Forelimb muscle (tissue), 1 donor: Measurements from ENCODE around the gene CRTC1. TPM values are rescaled to one million over a fixed set of nuclear protein-coding genes. Genes with fewer than 3 reads are reported as not detected.
"Not testable (repeated sequence)": the region's sequence is repeated elsewhere in the genome, so short reads cannot be mapped to it uniquely, and the experiment has no call there.

Experiments used
- DNase-seq: peaks from one replicate; pipeline ENCODE4 v3.0.0-alpha.2; 2013; ENCODE audit warnings: low read depth
- polyA plus RNA-seq: library from polyadenylated mRNA; unstranded; fragments of 120-200 nt; gene quantifications from one replicate; pipeline ENCODE4 v1.2.1, GENCODE V29; 2013; ENCODE audit not compliant: insufficient read length

The CRTC1 gene
- polyA plus RNA-seq, 1 donor: 15.2 TPM

DNA sequence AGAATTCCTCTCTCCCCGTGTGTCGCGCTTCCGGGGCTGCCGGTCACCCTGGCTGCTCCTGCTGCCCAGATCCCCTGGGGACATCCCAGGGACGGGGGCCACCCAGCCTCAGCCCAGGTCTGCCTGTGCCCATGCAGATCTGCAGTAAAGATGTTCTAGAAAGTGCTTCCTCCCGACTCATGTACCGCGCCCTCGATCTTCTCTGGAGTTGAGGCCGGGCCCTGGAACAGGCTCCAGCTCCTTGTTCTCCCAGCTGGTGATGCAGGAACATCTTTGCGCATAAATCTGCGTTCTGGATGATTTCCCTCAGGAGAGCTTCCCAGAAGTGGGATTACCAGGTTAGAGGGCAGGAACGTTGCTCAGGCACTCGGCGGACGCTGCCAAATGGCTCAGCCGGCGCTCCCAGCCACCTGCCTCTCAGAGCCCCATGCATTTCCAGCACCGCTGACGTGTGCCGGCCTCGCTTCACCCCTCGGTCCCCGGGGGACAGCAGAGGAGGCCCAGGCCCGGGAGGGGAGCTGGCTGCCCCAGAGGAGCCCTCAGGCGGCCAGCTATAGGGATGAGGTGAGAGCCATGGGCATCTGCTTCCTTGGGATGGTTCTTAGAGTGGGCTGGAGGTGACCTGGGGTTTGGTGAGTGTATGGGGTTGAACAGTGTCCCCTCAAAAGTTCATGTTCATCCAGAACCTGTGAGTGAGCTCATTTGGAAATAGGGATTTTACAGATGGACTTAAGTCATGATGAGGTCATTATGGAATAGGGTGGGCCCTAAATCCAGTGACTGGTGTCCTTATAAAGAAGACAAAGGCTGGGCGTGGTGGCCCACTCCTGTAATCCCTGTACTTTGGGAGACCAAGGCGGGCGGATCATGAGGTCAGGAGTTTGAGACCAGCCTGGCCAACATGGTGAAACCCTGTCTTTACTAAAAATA, 42.6 kb downstream of the CRTC1 start:
- no peak for DNase-seq

DNA sequence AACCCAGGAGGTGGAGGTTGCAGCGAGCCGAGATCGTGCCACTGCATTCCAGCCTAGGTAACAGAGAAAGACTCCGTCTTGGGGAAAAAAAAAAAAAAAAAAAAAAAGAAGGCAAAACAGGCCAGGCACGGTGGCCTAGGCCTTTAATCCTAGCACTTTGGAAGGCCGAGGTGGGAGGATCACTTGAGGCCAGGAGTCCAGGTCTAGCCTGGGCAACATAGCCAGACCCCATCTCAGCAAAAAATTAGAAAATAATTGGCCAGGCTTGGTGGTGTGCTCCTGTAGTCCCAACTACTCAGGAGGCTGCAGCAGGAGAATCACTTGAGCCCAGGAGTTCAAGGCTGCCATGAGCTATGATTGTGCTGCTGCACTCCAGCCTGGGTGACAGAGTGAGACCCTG, 43.4 kb downstream of the CRTC1 start:
- DNase-seq: no peak

DNA sequence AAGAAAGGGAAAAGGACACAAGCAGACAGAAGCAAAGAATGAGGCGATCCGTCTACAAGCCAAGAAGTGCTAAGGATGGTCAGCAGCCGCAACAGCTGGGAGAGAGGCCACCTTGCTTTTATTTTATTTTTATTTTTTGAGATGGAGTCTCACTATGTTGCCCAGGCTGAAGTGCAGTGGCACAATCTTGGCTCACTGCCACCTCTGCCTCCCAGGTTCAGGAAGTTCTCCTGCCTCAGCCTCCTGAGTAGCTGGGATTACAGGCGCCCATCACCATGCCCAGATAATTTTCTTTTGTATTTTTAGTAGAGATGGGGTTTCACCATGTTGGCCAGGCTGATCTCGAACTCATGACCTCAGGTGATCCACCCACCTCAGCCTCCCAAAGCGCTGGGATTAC, 44.1 kb downstream of the CRTC1 start:
- DNase-seq: not testable (repeated sequence)

DNA sequence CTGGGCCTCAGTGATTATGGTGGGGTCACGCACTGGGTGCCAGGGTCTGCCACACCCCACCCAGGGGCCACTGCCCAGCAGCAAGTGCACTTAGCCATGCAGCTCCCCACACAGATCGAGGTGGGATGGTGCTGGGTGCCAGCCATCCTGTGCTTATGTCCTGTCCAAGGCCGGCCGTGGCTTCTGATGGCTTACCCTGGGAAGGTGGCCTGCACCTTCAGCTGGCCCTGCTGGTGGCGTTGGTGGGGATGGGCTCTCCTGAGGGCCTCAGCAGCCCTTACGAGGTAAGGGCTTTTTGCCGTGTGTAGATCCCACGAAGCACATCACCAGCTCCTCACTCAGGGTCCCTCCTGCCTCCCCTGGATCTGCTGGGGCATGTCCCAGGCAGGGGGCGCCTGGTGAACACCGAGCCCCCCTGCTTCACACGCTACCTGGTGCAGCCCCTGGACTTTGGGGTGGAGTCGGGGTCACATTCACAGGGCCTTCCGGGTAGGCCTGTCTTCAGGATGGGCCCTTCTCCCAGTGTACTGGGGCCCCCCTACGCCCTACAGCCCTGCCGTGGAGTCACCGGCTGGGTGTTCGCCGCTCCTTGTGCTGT, 46.6 kb downstream of the CRTC1 start:
- no peak for DNase-seq

DNA sequence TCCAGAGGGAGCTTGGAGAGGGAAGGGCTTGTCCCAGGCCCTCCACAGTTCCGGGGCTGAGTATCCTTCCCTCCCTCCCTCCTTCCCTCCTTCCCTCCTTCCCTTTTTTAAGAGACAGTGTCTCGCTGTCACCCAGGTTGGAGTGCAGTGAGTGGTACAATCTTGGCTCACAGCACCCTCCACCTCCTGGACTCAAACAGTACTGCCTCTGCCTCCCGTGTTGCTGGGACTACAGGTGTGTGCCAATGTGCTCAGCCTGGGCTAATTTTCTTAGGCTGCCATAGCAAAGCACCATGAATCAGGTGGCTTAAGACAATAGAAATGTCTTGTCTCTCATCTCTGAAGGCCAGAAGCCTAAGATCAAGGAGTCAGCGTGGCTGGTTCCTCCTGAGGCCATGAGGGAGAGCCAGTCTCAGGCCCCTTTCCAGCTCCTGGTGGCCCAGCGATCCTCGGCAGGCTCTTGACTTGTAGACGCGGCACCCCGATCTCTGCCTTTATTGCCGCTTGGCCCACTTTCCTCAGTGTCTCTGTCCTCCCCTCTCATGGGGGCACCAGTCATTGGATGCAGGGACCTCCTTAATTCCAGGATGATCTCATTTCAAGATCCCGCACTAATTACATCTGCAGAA, 47.5 kb downstream of the CRTC1 start:
- DNase-seq: no peak

DNA sequence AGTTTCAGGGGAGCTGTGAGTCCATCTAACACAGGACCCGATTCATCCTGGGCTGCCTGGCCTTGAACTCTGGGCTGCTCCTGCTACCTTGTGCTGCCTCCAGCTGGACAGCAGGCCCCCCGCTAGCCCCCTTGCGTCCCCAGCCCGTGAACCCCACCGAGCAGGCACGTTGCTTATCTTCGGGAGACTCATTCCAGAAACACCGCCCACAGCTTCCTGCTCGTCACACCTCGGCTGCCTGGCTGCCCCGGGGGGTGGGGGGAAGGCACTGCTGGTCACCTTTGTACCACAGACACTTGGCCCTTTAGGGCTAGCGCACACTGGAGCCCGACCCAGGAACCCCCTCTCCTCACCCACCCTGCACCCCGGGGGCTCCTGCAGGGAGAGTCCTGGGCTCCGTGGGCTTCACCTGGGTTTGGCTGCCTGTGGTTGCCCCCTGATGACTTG, 48.1 kb downstream of the CRTC1 start:
- no peak for DNase-seq

DNA sequence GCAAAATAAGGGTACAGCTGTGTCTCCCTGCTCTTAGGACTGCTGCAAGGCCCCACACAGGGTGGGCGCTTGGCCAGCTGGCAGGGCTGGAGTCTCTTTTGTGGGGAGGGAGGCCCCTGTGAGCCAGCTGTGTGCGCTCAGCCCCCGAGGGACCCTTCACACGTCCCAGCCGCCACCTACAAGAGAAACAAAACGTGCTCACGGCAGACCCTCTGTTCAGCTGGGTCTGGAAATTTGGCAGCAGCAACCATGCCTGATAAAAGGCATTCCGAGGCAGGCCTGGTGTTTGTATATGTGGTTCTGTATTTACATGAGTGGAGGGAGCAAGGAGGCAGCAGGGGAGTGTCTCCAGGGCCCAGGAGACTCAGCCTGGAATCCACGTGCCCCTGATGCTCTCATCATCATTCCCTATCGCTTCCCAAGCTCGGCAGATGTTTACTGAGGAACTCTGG, 49.7 kb downstream of the CRTC1 start:
- no peak for DNase-seq

DNA sequence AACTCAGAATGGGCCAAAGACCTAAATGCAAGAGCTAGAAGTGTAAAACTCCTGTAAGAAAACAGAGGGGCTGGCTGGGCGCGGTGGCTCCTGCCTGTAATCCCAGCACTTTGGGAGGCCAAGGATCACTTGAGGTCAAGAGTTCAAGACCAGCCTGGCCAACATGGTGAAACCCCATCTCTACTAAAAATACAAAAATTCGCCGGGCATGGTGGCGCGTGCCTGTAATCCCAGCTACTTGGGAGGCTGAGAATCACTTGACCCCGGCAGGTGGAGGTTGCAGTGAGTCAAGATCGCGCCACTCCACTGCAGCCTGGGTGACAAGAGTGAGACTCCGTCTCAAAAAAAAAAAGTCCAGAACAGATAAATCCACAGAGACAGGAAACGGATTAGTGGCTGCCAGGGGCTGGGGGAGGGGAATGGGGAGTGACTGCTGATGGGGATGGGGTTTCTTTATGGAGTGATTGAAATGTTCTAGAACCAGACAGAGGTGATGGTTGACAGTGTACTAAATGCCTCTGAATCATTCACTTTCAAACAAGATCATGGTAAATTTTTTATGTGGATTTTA, 50.4 kb downstream of the CRTC1 start:
- not testable (repeated sequence) for DNase-seq

DNA sequence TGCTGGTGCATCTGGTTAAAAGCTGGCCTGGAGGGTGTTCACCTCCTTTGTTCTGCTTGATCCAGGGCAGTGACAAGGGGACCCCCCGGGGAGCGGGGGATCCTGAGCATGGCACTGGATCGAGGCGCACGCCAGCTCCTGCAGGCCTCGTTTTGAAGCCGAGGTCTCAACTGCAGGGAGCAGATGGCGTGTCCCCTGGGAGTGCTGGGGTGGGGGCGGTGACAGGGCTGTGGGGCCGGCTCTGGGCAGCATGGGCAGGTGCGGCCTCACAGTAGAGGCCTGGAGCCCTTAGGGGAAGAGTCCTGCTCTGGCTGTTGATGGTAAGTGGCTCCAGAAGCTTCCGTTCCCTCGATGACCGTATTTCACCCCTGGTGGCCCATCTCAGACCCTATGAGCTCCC, 51.8 kb downstream of the CRTC1 start:
- DNase-seq: no peak

DNA sequence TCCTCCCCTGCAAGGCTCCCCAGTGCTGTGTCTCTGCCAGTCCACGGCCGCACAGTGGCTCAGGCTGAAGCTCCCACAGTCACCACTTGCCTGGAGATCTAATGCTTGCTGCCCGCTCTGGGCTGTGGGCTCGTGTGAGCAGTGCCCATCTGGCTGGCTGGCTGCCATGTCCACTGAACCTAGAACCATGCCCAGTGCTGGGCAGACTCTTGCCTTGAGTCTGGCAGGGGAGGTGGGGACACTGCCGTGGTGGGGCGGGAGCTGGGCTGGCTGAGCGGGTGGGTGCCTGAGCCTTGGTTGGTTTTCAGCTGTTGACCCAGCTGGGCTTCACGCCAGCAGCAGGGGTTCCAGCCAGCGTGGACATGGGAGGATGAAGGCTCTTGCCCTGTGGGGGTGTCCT, 52.3 kb downstream of the CRTC1 start:
- DNase-seq: no peak

DNA sequence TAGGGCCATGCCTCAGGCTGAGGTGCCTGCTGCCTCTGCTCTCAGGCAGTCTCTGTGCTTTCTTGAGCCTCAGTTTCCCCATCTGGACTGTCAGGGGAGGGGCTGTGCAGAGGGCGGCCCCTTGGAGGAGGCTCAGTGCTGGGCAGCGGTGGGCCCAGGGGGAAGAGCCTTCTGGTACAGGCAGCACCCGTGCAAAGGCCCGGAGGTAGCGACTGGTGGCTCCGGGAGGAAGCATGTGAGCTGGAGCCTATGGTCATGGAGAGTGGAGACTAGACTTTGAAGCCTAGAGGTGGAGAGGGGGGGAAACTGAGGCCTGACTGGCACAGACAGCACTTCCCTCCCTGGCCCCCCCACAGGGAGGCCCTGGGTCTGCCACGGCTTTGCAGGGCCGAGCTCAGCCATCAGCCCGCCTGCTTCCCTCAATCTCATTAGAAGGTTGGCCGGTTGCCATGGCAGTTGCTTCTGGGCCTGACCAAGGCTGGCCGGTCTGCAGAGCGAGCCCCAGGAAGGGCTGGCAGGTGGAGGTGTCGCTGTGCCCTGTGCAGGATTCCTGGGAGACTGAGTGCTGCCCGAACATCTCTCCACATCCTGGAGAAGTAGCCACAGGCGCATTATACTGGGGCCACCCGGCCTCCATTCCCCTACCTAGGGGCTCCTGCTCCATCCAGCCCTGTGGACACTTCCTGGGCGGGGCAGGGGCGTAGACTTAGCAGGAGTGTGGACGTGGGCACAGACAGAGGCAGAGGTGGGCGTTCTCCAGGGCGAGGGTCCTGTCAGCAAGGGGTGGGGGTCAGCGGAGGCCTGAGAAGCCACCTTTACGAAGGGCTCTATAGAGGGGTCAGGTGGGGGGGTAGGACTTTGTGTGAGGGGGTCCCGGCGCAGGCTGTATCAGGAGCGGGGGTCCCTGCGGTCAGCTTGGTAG, 53.2 kb downstream of the CRTC1 start:
- no peak for DNase-seq

DNA sequence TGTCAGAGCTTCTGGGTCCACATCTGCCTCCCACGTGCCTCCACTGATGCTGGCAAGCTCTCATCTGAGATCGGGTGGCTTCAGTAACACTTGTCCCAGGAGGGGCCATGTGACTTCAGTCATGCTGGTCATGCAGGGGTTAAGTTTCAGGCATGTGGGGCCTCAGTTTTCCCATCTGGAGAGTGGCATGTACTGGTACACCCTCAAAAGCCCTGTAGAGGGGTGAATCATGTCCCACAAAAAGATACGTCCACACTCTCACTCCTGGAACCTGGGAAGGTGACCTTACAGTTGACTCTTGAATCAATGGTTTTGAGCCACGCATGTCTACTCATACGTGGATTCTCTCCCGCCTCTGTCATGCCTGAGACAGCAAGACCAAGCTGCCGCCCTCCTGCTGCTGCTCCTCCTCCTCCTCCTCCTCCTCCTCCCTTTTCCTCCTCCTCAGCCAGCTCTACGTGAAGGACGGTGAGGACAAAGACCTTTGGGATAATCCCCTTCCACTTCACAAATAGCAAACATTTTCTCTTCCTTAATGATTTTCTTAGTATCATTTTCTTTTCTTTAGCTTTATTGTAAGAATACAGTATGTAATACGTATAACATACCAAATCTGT, 54.0 kb downstream of the CRTC1 start:
- no peak for DNase-seq

DNA sequence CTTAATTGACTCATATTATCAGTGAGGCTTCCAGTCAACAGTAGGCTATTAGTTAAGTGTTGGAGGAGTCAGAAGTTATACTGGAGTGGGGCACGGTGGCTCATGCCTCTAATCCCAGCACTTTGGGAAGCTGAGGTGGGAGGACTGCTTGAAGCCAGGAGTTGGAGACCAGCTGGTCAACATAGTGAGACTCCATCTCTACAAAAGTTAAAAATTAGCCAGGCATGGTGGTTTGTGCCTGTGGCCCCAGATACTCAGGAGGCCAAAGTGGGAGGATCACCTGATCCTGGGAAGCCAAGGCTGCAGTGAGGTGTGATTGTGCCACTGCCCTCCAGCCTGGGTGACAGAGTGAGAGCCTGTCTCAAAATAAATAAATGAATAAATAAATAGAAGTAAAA, 54.5 kb downstream of the CRTC1 start:
- DNase-seq: no peak

DNA sequence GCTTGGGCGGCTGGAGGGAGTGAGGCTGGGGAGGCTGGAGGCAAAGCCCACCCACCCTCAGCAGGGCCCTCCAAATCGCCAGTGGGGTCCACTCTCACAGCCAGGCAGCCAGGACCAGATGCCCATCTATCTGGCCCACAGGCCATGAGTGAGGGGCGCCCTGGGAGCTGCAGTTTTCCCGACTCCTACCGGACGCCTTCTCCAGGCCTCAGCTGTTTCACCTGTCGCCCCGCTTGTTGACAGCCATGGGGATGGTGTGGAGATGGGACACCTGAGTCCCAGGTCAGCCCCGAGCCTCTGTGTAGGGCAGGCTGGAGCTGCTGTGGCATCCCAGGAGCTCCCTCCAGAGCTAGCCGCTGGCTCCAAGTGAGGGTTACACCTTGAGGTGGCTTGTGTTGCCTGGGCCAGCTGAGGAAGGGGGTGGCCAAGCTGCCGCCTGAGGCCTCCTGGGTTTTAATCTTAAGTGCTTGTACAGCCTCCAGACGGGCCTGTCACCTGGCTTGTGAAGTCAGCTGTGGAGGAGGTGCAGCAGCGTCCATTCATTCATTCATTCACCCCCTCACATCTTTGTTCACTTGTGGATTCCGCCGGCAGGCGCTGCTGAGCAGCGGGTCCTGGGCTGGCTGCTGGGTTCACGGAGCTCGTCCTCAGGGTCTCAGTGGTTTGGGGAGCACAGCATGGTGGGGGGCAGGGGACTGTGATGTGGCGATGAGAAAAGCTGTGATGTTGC, 55.6 kb downstream of the CRTC1 start:
- no peak for DNase-seq

DNA sequence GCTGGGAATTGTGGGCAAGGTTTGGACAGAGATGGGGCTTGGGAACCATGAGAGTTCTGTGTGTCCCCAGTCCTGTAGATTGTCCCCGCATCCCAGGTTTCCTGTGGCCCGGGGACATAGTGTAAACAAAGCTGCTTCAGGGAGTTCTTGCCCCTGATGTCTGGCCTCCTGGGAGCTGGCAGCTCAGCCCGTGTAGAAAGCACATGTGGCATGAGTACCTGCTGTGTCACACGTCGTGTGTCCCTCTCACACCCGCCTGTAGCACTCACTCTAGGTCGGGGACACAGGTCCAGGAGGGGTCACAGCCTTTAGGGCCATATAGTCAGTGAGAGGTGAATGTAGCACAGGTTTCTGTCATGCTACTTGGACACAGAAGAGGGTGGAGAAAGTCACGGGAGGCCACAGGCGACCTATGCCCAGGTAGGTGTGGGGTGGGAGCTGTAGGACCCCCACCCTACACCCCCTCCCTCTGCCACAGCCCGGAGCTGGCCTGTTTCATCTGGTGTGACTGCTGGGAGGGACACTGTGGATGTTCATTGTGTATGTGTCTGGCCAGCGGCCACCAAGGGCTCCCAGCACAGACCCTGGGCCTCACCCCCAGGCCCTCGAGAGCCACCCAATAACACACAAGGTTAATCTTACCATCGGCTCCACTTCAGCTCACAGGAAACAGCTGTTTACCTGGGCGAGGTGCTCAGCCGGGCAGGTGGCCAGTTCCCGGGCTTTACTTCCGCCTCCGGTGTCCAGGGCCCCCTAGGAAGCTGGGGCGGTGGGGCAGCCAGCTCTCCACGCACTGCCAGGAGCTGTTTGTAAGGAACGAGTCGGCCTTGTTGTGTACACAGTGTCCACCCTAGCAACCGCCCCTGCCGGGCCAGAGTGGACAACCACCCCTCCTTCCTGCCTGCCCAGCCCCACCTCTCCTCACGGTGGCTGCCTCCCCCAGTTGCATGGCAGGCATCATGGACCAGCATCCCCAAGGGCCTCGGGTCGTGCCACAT, 57.9 kb downstream of the CRTC1 start:
- DNase-seq: no peak

DNA sequence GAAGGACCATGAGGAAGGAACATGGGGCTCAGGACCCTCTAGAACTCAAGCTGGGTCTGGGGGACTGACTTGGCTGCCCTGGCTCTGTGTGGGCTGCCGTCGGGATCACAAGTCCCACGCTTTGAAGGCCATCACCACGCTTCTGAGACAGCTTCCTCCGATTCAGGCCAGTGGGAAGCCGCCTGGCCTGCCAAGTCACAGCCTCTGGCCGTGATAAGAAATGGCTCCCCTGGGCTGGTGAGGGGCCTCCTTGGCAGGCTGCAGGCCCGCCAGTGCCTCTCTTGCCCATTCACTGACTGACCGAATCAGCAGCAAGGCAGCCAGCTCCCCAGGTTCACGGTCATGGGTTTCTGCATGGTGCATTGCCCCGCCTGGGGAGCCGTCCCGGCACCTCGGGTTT, 58.8 kb downstream of the CRTC1 start:
- no peak for DNase-seq

DNA sequence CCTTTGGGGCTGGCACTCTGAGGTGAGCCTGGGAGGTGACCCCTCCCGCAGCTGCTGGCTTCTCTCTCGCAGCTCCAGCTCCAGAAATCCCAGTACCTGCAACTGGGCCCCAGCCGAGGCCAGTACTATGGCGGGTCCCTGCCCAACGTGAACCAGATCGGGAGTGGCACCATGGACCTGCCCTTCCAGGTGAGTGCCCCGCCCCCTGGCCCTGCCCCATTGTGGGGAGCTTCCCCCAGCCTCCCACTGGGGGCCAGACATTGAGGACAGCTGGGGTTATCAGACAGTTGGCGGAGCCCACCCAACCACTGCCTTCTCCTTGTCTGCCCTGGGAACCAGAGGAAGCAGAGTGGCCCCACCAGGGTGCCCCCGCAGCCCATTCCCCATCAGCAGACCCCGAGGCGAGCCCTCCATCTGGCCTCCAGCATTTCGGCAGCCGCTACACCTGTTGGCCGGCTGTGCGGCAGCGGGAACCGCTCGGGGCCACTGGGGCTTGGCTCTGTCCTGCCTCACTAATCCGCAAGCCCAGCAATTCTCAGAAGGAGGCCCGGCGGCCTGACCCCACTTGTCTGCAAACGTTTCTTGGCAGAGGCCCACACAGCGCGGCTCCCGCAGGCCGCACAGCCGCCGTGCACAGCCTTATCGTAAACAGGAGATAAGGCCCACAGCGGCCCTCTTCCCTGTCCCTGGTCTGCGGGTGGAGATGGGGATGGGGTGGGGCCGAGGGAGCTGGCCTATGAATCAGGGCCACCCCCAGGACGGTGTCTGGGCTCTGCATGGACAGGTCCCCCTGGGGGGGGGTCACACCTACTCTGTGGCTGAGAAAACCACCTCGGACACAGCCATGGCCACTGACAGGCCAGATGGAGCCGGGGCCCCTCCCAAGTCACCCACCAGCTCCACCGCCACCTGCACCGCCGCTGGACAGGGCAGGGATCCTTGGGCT, 59.6 kb downstream of the CRTC1 start:
- no peak for DNase-seq
